ENCODE results near the gene SARDH. TPM values are rescaled to one million over a fixed set of nuclear protein-coding genes. Genes with fewer than 3 reads are reported as not detected.

Gene SARDH
- total RNA-seq, 1 experiment from 2014 or later = 5.3 TPM

DNA sequence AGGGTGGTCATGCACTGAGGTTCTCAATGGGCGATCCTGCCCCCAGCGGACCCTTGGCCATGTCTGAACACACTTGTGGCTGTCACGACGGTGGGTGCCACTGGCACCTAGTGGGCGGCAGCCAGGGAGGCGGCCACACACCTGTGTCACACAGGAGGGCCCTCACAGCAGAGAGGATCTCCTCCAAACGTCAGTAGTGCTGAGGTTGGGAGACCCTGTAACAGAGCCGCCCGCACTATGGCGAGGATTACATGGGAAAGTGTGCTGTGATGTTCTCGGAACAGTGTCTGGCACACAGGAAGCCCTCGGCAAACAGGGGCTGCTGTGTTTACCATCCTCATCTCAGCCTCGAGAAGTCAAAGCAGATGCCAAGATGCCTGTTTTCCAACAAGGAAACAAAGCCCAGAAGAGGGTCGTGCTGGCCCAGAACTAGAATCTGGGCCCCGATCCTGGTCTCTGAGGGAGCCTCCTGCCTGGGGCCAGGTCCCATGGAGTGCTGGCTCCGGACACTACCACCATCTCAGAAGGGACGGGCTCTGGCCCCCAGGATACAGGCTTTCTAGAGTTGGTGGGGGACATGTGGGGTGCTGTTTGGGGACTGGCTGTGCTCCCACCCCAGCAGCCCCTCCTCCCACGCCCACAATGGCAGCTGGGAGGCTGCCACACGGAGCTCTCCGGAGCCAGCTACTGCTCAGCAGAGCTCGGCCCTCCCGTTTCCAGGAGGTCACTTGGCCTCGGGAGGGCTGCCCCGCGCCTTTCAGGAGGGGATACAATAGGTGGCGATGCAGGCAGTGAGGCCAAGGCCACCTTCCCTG is 53.8 kb downstream of the SARDH start:
- WGBS (ENCODE audit: extremely low coverage, insufficient read length, low lambda C conversion rate) = no CpG with 5 or more reads among the region's 26 CpGs
- H4K5ac ChIP-seq (ENCODE audit: insufficient read length, low read depth, low read length) = no peak overlapping the region
- H3K27me3 Mint-ChIP-seq (ENCODE audit: low read depth) = no peaks in the 10 kb centered on the region; the same call in 1 of the 2 replicates
- H2AFZ ChIP-seq (ENCODE audit: low read length) = no peak overlapping the region
- no peak overlapping the region for H2BK12ac ChIP-seq (ENCODE audit: insufficient read length, low read depth, low read length)
- no peak overlapping the region for H2BK20ac ChIP-seq (ENCODE audit: low read depth, low read length, poor library complexity, severe bottlenecking)
- no peak for DNase-seq
- no peak overlapping the region for H3K4me2 ChIP-seq (ENCODE audit: insufficient read depth, insufficient read length, low read length)
- 0 out of 4 replicates have a peak, but pooled peaks cover 2 to 5% of the 10 kb centered on the region in 2 experiments for H3K4me1 Mint-ChIP-seq
- no peaks in the 10 kb centered on the region for H3K27me3 ChIP-seq (ENCODE audit: insufficient read depth, low read length)
- H3K79me1 ChIP-seq (ENCODE audit: insufficient read depth, low read depth, low read length, poor library complexity, severe bottlenecking) = no peaks in the 10 kb centered on the region
- H3K27ac ChIP-seq (ENCODE audit: insufficient read length, low read depth, low read length) = no peak overlapping the region
- H3K23me2 ChIP-seq (ENCODE audit: insufficient read length, low read depth, low read length, poor library complexity, severe bottlenecking) = peaks cover 2% of the 10 kb centered on the region
- H3K27ac Mint-ChIP-seq = no peak overlapping the region; a peak in 1 of 7 replicates
- H2BK120ac ChIP-seq (ENCODE audit: low read depth, low read length, poor library complexity, severe bottlenecking) = no peak overlapping the region
- H3K14ac ChIP-seq (ENCODE audit: insufficient read depth, low read length) = no peak overlapping the region
- no peak overlapping the region for H3K4ac ChIP-seq (ENCODE audit: low read depth, low read length)
- H4K8ac ChIP-seq (replicated peaks; ENCODE audit: insufficient read length, low read depth, low read length) = no peak overlapping the region
- peaks cover 2% of the 10 kb centered on the region for H4K20me1 ChIP-seq (ENCODE audit: control insufficient read depth, insufficient read depth, insufficient read length)
- H3K56ac ChIP-seq (ENCODE audit: insufficient read length, low read depth, low read length) = no peak overlapping the region
- H2AK5ac ChIP-seq (ENCODE audit: insufficient read length, low read length) = no peak overlapping the region
- no peak overlapping the region for H3K4me3 Mint-ChIP-seq
- H3K9me3 ChIP-seq (ENCODE audit: control insufficient read depth, low read depth, low read length) = no peaks in the 10 kb centered on the region
- H4K91ac ChIP-seq (ENCODE audit: insufficient read length, low read depth, low read length) = no peak overlapping the region
- H3K9me3 Mint-ChIP-seq = no peaks in the 10 kb centered on the region
- TF ChIP-seq, protein P1, sequence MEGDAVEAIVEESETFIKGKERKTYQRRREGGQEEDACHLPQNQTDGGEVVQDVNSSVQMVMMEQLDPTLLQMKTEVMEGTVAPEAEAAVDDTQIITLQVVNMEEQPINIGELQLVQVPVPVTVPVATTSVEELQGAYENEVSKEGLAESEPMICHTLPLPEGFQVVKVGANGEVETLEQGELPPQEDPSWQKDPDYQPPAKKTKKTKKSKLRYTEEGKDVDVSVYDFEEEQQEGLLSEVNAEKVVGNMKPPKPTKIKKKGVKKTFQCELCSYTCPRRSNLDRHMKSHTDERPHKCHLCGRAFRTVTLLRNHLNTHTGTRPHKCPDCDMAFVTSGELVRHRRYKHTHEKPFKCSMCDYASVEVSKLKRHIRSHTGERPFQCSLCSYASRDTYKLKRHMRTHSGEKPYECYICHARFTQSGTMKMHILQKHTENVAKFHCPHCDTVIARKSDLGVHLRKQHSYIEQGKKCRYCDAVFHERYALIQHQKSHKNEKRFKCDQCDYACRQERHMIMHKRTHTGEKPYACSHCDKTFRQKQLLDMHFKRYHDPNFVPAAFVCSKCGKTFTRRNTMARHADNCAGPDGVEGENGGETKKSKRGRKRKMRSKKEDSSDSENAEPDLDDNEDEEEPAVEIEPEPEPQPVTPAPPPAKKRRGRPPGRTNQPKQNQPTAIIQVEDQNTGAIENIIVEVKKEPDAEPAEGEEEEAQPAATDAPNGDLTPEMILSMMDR (conservative IDR thresholded peaks at IDR 0.05) = no peak
- no peak overlapping the region for H3K23ac ChIP-seq (ENCODE audit: insufficient read length, low read depth, low read length)
- no peak overlapping the region for H2BK15ac ChIP-seq (ENCODE audit: low read depth, low read length)
- H3K18ac ChIP-seq (ENCODE audit: insufficient read length, low read depth, low read length) = no peak overlapping the region
- no peak overlapping the region for H3K9ac ChIP-seq (ENCODE audit: extremely low read depth, insufficient read length, low read length)
- no peaks in the 10 kb centered on the region for H3K79me2 ChIP-seq (ENCODE audit: insufficient read depth, low read length)
- no peaks in the 10 kb centered on the region for H3K4me1 ChIP-seq (ENCODE audit: insufficient read depth, low read length)
- no peaks in the 10 kb centered on the region for H3K36me3 Mint-ChIP-seq (ENCODE audit: insufficient read depth in 1 of 3, low read depth in 3 of 3)
- H3T11ph ChIP-seq (ENCODE audit: low read length) = no peak overlapping the region
- H2BK5ac ChIP-seq (ENCODE audit: insufficient read length, low read length) = no peak overlapping the region

All from H9 (cell line).